Epithelial cell of esophagus (primary cell): ENCODE data around the gene KPNB1.

Experiments used
- DNase-seq: peaks from one replicate; pipeline ENCODE4 v3.0.0; 2010; ENCODE audit warnings: low read depth
- H3K4me3 ChIP-seq: 2 replicates; pipeline ENCODE4 v1.5.1; 2011; ENCODE audit warnings: mild to moderate bottlenecking, low read length, control low read depth
- TF ChIP-seq, protein P1 (sequence below): IDR thresholded peaks from 2 replicates; pipeline ENCODE4 v1.5.1; 2011; ENCODE audit warnings: low read depth, mild to moderate bottlenecking, low read length, control low read depth, inconsistent platforms; ENCODE audit not compliant: insufficient read depth; ENCODE audit errors: missing control alignments

Gene KPNB1

GRCh38 chr17:47663912-47664623, 14.3 kb downstream of the KPNB1 start:
- H3K4me3 ChIP-seq: no peak overlapping the region
- DNase-seq: peak; percentile 68
- TF ChIP-seq, protein P1, sequence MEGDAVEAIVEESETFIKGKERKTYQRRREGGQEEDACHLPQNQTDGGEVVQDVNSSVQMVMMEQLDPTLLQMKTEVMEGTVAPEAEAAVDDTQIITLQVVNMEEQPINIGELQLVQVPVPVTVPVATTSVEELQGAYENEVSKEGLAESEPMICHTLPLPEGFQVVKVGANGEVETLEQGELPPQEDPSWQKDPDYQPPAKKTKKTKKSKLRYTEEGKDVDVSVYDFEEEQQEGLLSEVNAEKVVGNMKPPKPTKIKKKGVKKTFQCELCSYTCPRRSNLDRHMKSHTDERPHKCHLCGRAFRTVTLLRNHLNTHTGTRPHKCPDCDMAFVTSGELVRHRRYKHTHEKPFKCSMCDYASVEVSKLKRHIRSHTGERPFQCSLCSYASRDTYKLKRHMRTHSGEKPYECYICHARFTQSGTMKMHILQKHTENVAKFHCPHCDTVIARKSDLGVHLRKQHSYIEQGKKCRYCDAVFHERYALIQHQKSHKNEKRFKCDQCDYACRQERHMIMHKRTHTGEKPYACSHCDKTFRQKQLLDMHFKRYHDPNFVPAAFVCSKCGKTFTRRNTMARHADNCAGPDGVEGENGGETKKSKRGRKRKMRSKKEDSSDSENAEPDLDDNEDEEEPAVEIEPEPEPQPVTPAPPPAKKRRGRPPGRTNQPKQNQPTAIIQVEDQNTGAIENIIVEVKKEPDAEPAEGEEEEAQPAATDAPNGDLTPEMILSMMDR: peak; percentile 86

DNA sequence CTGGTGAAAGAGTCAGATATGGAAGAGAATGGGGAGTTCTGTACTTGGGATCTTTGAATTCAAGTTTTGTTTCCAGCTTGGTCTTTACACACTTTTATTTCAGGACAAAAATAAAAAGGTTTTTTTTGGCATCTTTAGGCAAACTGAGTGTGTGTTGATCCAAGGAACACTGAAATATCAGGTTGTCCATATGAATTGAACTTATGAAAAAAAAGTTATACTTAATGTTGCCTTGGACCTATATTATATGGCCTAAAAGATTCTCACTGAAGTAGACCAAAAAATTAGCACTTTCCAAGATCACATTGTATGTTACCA, 14.9 kb downstream of the KPNB1 start:
- no peak overlapping the region for H3K4me3 ChIP-seq
- TF ChIP-seq, protein P1: no peak
- no peak for DNase-seq

DNA sequence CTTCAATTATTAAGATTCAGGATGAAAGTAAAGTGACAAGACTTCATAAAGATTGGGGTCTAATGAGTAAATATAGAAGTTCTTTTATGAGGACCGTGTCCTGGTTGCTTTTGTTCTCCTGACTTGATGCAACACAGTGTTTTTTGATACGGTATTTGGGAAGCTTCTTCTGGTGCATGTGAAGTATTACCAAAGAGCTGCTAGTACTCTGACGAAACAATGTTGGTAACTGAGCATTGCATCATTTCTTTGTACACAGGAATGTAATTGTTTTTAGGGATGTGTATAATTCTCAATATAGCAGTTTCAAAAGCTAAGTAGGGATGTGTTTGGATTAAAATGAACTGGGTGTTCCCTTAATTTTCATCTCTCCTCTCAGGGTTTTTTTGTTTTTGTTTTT, 15.9 kb downstream of the KPNB1 start:
- TF ChIP-seq, protein P1: no peak
- peak; percentile 18 for DNase-seq
- no peak overlapping the region for H3K4me3 ChIP-seq

DNA sequence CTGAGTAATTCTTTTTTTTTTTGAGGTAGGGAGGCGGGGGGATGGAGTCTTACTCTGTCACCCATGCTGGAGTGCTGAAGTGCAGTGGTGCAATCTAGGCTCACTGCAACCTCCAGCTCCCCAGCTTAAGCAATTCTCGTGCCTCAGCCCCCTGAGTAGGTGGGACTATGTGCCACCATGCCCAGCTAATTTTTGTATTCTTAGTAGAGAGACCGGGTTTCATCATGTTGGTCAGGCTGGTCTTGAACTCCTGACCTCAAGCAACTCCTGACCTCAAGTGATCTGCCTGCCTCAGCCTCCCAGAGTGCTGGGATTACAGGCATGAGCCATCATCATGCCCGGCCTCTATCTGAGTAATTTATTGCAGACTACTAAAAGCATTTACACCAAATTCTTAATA, 19.4 kb downstream of the KPNB1 start:
- TF ChIP-seq, protein P1: no peak
- DNase-seq: no peak
- H3K4me3 ChIP-seq: no peak overlapping the region

DNA sequence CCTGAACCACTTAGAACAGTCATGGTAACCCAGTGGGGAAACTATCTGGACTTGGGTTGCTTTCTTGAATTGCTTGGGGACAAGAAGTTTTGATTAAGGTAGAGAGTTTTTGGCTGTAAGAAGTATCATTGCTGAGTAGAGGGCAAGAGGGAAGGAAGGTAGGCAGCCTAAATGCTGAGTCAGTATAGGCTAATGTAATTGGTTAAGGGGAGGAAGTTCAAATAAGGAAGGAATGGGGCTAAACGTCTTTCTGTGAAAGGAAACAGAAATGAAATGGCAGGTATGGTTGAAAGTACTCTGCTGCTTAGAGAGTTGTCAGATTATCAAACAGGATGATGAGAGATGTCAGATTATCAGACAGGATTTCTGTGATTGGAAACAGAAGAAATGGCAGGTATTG, 20.3 kb downstream of the KPNB1 start:
- H3K4me3 ChIP-seq: no peak overlapping the region
- no peak for DNase-seq
- TF ChIP-seq, protein P1: no peak

DNA sequence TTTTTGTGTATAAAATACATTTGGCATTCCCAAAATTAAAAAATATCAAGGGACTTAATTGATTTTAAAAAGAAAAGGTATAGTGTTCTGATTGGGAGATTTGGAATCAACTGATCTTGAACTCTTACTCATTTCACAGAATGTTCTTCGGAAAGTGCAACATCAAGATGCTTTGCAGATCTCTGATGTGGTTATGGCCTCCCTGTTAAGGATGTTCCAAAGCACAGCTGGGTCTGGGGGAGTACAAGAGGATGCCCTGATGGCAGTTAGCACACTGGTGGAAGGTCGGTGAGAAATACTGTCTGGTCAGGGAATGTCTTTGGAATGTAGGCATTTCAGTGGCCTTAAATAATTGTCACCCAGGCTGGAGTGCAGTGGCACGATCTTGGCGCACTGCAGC, 24.8 kb downstream of the KPNB1 start:
- no peak for DNase-seq
- TF ChIP-seq, protein P1: no peak
- no peak overlapping the region for H3K4me3 ChIP-seq

GRCh38 chr17:47675380-47676198, 25.9 kb downstream of the KPNB1 start:
- H3K4me3 ChIP-seq: no peak overlapping the region
- DNase-seq: no peak

More at GRCh38 chr17:47675380-47676198, 25.9 kb downstream of the KPNB1 start:
- TF ChIP-seq, protein P1: no peak
